Suprapubic skin (tissue), 3 donors: Measurements from ENCODE around the gene FIGN.

ENCODE experiments used
- POLR2A ChIP-seq, 2 donors: fragments of 450-650 bp; IDR thresholded peaks; one replicate each; pipeline ENCODE4 v1.6.1; 2017; ENCODE audit warnings: antibody characterized with exemption in 2 of 2, mild to moderate bottlenecking in 2 of 2, moderate library complexity in 2 of 2
- TF ChIP-seq, protein P1 (sequence below), 2 donors: fragments of 200-600 bp in 1 of 2; fragments of 450-650 bp in 1 of 2; sonication (generic) in 1 of 2; IDR thresholded peaks; one replicate each; pipeline ENCODE4 v1.5.1; 2016 to 2019; ENCODE audit warnings: antibody characterized with exemption in 2 of 2, mild to moderate bottlenecking in 1 of 2, moderate library complexity in 1 of 2

DNA sequence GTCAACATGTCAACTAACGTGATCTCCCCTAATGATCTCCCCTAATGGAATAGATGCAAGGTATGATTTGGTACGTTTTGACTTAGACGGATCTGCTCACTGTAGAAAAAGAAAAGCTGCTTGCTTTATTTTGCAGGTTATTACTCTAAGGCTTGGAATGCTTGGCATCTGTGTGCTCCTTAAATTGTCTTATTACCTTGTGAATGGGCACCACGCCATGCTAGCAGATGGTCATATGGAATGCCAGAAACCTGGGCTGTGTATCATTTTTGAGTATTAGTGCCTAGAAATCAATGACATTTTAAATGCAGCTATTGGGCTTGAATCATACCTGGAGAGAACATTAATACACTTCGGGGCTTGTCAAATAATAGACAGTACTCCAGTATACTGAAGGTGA, 16.5 kb upstream of the FIGN start:
- TF ChIP-seq POLR2A (IDR thresholded peaks at IDR 0.05) = no peak
- TF ChIP-seq, protein P1, sequence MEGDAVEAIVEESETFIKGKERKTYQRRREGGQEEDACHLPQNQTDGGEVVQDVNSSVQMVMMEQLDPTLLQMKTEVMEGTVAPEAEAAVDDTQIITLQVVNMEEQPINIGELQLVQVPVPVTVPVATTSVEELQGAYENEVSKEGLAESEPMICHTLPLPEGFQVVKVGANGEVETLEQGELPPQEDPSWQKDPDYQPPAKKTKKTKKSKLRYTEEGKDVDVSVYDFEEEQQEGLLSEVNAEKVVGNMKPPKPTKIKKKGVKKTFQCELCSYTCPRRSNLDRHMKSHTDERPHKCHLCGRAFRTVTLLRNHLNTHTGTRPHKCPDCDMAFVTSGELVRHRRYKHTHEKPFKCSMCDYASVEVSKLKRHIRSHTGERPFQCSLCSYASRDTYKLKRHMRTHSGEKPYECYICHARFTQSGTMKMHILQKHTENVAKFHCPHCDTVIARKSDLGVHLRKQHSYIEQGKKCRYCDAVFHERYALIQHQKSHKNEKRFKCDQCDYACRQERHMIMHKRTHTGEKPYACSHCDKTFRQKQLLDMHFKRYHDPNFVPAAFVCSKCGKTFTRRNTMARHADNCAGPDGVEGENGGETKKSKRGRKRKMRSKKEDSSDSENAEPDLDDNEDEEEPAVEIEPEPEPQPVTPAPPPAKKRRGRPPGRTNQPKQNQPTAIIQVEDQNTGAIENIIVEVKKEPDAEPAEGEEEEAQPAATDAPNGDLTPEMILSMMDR (IDR thresholded peaks at IDR 0.05) = no peak
